NCI-H2029 (cell line): Measurements from ENCODE around the gene PITPNB.

Experiments
- DNase-seq: peaks from one replicate; lab custom pipeline; 2025; lab: John Stamatoyannopoulos, UW

PITPNB gene

DNA sequence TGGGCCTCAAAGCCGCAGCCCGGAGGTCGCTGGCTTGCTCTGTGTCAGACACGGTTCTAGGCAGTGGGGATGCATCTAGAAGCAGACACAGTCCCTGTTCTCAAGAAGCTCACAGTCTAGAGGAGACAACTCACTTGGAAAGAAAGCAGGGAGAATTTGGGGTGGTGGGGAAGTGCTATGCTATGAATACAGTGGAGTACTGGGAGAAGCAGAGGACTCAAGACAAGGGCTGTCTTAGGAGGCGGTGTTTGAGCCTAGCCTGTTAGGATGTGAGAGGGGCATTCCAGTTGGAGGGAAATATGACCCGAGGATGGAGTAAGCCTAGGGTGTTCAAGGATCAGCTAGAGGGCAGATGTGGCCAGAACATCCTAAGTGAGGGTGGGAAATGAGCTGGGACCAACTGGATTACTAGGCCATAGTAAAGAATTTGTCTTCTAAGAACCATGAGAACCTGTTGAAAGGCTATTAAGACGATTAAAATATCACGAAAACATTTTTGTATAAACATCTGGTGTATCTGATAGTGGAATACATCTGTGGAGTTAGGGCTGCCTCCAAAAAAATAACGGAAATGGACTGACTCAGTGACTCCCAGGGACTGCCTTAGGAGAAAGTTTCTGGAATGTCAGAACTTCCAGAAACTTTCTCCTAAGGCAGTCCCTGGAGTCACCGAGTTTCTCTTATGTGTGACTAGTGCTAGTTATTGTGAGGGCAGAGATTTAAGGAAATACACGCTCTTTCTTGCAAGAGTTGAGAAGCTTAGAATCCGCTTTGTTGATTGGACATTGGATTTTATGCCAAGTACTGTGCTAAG, 1.1 kb upstream of the PITPNB start:
- no peak for DNase-seq

DNA sequence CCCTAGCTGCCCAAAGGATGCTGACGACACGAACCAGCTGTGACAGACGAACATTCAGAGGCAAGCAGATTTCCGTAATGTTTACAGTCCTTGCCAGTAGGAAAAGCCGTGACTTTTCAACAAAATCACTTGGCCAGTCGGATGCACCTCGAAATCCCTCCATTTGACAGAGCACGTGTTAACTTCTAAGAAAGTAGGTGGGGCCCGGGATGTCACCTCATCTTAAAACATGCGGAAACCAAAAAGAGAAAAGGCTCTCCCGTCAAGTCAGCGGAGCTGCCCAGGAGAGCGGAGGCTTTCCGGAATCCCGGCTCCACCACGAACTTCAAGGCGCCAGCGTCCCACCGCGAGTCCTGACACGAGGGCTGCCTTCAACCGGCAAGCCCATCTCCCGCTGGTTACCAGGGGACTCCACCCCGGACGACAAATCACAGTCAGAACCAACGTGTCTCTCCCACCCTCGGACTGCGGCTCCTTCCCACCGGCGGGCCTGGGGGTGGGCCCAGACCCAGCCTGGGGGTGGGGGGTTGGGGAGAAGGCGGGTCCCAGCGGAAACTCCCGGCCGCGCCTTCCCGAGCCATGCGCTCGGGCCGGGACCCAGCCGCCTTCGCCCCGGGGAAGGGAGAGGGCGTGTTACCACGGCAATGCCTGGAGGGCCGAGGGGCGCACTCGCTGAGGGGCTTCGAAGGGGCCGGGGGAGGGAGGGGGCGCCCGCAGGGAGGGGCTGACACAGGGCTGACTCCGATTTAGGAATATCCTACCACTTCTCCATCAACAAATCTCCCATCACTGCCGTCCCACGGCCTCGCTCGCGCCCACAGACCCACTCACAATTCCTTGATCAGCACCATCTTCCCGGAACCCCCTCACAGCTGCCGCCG, 475 bp downstream of the PITPNB start:
- DNase-seq, result no peak

DNA sequence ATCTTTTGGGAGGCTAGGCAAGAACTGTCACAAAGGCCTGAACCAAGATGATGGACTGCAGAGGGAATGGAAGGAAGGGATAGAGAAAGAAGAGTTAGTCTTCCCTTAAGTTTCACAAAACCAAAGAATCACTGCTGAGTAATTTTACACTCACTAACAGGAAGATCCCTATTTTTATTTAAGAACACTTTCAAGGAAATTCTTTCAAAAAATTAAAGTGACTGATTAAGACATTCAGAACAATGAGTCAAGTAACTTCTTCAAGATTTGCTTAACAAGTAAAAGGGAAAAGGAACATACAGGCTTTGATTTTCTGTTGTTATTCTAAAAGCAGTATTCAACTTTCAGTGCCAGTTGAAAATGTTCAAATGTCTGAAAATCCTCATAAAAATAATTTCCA, 3.1 kb downstream of the PITPNB start:
- DNase-seq, result no peak

DNA sequence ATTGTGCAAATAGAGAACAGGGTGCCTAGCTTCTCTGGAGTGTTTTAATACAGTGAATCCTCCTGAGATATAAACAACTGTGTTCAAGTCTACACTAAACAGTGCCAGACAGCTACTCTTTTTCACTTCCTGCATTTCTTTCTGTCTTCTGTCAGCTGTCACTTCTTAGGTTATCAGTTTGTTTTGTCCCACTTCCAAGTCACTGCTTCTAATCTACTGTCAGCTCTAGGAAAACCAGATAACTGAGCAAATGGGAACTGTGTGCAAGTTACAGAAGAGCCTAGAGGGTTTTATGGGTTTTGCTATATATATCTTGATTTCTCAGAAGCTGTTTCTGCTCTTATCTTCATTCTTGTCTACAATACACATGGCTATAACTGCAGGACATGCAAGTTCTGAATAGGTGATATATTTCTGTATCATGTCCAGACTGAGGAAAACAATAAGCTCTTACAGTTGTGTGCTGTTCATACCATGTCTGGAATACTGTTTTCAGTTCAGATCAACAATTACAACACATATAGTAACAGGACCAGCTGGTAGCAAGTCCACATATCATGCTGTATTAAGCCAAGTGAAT, 5.8 kb downstream of the PITPNB start:
- DNase-seq, result no peak

DNA sequence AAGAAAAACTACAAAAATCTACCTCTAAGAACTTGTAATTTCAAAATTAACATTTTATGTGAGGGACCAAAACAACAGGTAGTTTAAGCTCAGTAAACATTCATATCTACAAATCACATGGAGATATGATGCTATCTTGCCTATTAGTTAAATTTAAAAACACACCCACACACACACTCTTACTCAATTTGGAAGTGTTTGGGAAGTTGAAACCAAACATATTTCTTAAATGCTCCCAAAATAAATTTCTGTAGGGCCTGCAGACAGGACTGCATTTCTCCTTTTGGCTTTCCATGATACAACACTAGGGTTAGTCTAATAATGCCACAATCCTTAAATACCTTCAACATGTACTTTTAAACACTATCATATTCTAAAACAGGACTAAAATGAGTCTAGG, 7.0 kb downstream of the PITPNB start:
- DNase-seq, result no peak

DNA sequence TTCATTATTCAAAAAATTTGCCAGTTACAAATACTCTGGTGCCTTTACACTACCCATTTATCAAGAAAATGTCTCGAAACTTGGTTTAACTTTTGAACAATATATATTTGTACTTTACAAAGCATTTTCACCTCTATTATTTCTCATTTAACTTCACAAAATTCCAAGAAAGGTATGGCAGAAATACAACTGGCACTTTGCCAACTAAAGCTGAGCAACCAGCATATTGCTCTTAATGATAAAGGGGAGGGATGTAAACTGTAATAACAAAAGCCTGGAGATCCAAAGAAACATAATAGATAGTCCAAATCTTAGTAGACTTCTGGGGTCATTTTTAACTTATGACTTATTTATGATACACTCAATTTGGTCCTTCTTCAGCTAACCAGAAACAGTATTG, 7.7 kb downstream of the PITPNB start:
- DNase-seq, result no peak

DNA sequence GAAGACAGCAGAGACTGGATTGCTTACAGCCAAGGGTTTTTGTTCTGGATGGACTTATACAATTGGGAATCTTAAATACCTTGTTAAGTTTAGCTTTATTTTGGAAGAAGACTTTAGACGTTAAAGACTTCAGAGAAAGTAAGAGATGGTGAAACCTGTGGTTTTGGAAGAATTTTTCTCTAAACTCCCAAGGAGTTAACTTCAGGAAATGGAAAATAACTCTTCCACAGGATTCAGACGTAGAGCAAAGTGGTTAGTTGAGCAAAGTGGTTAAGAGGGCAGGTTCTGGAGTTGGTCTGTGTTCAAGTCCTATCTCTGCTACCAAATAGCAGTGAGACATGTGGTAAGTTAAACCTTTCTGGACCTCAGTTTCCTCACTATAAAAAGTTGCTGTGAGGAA, 12.8 kb downstream of the PITPNB start:
- no peak for DNase-seq

DNA sequence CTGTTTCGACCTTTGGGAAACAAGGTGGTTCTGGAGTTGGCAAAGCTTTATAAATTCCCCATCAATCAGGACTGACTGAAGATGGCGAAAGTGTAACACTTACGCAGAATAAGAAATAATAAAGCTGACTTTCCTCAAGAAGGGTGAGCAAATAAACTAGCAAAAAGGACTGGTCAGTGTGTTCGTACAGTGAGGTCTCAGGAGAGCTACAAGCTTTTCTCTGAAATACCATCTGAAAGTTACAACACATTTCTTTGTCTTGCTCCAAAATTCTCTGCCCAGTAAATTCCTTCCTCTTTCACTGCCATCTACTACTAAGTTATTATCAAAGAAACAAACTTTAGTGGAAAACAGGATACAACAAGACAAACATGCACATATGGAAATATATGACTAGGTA, 13.4 kb downstream of the PITPNB start:
- no peak for DNase-seq

DNA sequence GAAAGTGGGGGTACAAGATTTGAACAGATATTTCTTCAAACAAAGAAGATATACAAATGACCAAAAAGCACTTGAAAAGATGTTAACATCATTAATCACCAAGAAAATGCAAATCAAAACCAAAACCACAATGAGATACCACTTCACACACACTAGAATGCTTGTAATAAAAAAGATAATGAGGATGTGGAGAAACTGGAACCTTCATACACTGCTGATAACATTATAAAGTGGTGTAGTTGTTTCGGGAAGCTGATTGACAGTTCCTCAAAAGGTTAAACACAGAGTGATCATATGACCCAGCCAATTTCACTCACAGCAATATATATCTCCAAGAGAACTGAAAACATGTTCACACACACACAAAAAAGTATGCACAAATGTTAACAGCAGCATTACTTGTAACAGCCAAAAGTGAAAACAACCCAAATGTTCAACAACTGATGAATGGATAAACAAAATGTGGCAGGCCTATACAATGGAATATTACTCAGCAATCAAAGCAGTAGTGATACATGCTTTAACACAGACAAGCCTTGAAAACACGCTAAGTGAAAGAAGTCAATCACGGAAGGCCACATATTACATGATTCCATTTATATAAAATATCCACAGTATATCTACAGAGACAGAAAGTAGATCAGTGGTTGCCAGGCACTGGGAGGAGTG, 15.1 kb downstream of the PITPNB start:
- DNase-seq, result no peak

DNA sequence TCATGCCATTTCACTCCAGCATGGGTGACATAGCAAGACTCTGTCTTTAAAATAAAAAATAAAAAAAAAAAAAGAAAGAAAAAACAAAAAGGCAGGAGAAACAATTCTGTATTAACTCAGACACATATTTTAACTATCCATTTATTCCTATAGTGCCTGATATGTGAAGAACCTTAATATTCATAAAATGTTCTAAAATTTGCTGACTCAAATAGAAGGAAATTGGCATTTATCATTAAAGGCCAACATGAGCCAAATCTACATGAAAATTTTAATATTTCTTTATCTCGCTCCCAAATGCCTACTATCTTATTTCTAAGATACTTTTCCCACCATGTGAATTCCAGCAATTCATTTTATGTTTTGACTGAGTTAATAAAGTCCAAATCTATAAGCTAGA, 18.9 kb downstream of the PITPNB start:
- no peak for DNase-seq

DNA sequence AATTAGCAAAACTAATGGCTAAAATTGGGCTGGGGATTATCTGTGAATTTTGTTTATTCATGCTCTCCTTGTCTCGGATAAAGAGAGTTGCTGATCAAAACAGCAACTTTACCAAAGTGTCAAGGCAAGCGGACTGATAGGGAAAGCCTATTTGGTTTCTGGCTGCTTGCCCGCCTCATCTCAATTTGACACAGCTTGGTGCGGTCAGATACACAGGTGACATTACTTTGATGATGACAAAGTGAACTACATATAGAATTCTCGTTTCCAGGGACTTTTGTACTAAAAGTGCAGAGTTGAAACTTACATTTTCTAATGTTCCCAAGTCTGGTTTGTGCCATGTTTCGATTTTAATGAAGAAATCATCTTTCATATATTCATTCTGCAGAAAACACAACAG, 22.8 kb downstream of the PITPNB start:
- no peak for DNase-seq

DNA sequence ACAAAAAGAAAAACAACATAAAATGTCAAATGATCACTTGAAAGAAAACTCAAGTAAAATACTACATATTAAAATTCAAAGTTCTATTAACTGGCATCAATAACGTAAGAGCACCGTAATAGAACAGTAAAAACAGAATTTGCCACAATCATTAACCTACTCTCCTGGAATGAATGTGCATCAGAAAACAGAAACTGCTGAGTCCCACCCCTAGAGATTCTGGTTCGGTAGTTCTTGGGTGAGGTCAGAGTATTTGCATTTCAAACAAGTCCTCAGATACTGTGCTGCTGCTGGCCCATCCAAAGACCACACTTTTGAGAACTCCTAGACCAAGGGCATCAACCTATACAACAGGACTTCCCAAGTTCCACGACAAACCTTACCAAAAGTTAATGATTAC, 23.5 kb downstream of the PITPNB start:
- DNase-seq, result no peak

DNA sequence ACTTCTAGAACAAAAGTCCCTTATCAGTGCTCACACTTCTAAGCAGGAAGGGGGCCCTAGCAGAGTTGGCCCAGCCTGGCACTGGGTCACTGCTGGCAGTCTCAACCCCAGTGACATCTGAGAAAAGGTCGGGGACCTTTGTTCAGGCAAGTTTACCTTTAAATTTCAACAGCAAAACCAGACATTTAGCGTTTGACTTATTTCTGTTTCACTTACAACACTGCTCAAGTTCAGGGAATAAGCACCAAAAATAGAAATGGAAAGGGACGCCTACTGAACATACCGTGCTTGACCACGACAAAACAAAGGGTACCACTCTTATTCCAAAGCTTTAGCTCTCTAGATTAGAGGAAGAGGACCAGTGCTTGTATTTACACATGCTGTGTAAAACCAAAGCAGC, 26.2 kb downstream of the PITPNB start:
- no peak for DNase-seq

DNA sequence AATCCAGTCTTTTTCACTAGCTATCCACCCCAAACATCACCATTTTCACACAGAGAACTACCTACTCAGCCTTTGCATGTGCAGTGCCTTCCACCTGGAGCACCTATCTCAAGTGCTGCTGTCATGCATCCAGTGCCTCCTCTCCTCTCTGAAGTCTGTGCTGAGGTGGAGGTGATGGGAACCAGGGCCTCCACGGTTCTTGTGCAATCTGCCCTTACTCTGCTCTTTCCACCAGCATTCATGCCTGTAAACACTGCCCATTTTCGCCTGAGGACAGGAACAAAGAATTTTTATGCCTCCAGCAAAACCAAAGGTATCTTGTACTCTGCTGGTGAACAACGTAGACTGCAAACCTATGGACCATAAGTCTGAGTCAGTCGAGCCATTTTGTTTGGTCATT, 27.0 kb downstream of the PITPNB start:
- DNase-seq, result no peak

DNA sequence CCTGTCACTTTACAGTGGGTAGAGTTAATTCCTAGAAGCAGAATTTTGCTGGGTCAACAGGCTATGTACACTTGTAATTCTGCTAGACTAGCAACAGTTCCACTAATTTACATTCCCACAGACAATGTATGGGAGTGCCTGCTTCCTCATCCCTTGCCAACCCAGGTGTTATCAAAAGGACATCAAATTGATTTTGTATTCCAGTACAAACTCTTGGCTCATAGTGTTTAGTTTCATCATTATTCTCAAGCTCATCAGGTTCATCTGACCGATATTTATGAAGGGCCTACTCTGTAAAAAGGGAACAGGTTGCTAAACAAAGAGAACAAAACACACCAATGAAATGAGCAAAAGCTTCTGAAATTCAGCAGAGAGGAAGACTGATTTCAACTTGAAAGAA, 30.7 kb downstream of the PITPNB start:
- no peak for DNase-seq

DNA sequence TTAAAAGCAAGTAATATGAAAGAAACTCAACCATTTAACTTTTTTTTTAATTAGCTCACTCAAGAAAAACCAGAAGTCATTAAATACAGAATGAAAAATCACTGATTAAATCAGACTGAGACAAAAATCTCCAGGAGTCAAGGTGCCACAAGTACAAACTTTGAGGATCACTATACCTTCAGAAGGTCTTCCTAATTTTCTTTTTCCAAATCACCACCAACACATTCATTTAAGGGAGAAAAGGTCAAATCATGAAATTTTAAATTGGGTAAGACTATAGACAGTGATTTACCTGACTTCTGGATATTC, 32.3 kb downstream of the PITPNB start:
- no peak for DNase-seq

DNA sequence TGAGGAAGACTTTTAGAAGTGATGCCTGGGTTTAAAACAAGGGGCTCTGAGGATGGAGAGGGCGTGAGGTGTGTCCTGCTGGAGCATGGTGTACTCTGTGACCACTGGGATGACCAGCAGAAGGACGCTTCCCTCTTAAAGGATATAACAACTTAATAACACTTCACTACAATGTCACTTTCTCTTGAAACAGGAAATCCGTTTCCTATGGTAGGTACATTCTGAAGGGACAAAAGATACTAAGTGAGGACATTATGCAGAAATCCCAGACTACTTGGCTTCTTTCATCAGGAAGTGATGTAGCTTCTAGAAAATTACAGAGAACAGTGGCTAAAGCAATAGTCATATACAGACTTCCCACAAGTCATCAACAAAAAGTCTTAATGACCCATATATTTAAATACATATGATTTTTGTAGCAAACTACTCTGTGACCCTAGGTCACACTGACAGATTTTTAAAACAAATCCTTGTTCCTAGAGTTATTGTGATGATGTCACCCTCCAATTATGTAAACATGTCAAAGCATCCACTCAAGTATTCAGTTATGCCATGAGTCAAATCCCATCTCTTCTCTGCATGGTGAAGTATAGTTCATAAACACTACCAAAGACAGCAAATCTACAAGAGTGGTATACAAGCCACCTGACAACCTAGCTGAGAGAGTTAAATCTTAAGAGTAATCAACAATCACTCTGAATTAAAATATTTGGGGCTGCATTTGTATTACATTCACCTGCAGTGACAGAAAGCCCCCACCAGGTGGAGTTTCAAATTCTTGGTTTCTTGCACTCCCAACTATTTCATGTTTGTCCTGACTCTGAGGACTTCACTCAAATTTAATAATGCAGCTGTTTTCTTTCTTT, 32.8 kb downstream of the PITPNB start:
- no peak for DNase-seq

DNA sequence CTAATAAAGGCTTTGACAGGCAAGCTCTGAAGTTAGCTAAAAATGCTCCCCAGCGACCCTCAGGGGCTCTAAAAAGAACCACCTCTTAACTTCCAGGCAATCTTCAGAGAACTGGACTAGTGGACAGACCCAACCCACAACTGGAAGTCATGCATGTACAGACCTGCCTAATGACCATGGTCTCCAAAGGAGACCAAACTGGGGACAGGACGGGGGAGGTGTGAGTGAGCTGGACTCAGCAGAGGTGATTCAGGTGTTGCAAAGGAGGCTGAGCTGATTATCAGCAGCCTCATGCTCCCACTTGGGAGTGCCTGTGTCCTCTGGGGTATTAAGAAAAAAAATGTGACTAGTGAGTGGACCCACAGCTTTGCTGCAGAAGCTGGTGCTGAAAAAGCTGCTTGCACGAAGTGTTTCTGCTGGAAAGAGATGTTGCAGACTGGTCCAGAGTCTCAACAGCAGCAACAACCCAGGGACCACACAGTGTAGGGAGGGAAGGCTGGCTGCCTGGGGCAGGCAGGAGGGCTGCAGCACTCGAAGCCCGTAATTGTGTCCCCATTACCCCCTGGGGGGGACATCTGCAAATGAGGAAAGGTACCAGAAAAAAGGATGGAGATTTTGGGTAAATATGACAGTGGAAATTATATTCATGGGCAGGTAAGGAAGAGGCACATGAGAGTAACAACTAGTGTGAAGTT, 35.3 kb downstream of the PITPNB start:
- no peak for DNase-seq

DNA sequence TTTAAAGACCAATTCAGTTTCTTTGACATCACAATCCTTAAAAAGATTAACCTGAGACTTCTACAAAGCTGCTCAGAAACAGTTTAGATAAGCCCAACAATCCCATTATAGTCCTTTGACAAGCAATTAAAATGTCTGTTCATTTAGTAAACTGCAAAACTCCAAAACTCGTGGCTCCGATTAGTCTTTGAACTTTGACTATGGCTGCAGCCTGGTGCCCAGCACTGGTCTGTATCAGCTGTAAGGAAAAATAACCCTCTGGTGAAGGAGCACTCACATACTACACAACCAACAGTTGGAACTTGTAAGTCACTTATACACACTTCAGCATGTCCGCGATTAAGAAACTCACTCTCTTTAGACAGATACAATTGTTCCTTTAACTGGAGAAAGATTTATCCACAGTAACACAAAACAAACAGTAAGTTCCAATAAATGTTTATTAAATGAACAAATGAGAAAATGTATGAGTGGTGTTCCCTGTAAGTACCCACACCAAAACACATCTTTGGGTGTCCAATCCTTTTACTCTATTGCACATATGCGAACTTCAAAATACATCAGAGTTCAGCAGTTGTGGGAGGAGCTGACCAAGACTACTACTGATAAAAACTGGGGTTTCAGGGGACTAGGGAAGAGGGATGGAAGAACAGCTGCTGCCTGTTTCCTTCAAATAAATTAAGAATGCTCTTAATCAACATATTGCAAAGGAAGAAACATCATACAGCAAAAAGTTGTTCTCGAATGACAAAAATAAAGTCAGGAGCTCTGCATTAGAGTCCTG, 36.4 kb downstream of the PITPNB start:
- DNase-seq, result no peak

DNA sequence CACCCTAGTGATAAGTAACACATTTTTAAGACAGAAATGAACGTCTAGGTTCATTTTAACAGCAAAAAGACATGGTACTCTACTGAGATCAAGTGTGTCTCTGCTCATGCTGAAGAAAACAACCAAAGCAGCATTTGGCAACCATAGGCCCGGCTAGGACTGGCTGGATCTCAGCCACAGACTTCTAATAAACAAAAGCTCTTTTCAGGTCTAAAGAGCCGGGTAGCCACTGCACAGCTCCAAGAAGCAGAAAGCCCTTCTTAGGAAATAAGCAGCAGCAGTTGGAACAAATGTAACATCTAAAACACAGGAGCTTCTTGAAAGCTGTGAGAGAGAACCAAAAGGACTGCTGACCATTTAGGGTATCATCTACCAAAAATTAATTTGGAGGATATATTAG, 37.6 kb downstream of the PITPNB start:
- no peak for DNase-seq
